H9 (cell line): ENCODE measurements around the gene SERPINE1. TPM values are rescaled to one million over a fixed set of nuclear protein-coding genes. Genes with fewer than 3 reads are reported as not detected.
A peak's percentile ranks its signal among the peaks of the same experiment; 100 is the strongest.

Experiments used
- DNase-seq: peaks from one replicate; pipeline ENCODE4 v3.0.0-alpha.2; 2017
- H2AFZ ChIP-seq: one replicate; pipeline ENCODE4 v1.6.1; 2013; ENCODE audit warnings: mild to moderate bottlenecking, low read length, control low read depth, moderate library complexity
- H2AK5ac ChIP-seq: 2 replicates; pipeline ENCODE4 v1.6.1; 2013; ENCODE audit warnings: low read length, control low read depth, mixed read lengths; ENCODE audit not compliant: insufficient read length
- H2BK120ac ChIP-seq: one replicate; pipeline ENCODE4 v1.6.1; 2013; ENCODE audit warnings: low read depth, mild to moderate bottlenecking, low read length, control low read depth, inconsistent platforms; ENCODE audit not compliant: poor library complexity, severe bottlenecking
- H2BK12ac ChIP-seq: 2 replicates; pipeline ENCODE4 v1.6.1; 2013; ENCODE audit warnings: low read length, control low read depth, mixed read lengths, low read depth; ENCODE audit not compliant: insufficient read length
- H2BK15ac ChIP-seq: 2 replicates; pipeline ENCODE4 v1.6.1; 2013; ENCODE audit warnings: low read depth, low read length, control low read depth
- H2BK20ac ChIP-seq: one replicate; pipeline ENCODE4 v1.6.1; 2013; ENCODE audit warnings: low read depth, mild to moderate bottlenecking, low read length, control low read depth, inconsistent platforms; ENCODE audit not compliant: poor library complexity, severe bottlenecking
- H2BK5ac ChIP-seq: 2 replicates; pipeline ENCODE4 v1.6.1; 2013; ENCODE audit warnings: low read length, control low read depth, mixed read lengths; ENCODE audit not compliant: insufficient read length
- H3K14ac ChIP-seq: 2 replicates; pipeline ENCODE4 v1.6.1; 2013; ENCODE audit warnings: low read length, control low read depth; ENCODE audit not compliant: insufficient read depth
- H3K18ac ChIP-seq: 2 replicates; pipeline ENCODE4 v1.6.1; 2013; ENCODE audit warnings: low read depth, mild to moderate bottlenecking, mixed read lengths, low read length, control low read depth; ENCODE audit not compliant: insufficient read length
- H3K23ac ChIP-seq: 2 replicates; pipeline ENCODE4 v1.6.1; 2013; ENCODE audit warnings: low read length, control low read depth, mixed read lengths, low read depth; ENCODE audit not compliant: insufficient read length
- H3K23me2 ChIP-seq: 2 replicates; pipeline ENCODE4 v1.6.1; 2013; ENCODE audit warnings: low read depth, mild to moderate bottlenecking, mixed read lengths, low read length, control low read depth; ENCODE audit not compliant: insufficient read length, poor library complexity, severe bottlenecking
- H3K27ac ChIP-seq: 2 replicates; pipeline ENCODE4 v1.5.1; 2013; ENCODE audit warnings: low read length, control low read depth, mixed read lengths, low read depth; ENCODE audit not compliant: insufficient read length
- H3K27me3 ChIP-seq: 2 replicates; pipeline ENCODE4 v1.6.1; 2013; ENCODE audit warnings: low read length, control low read depth, inconsistent platforms; ENCODE audit not compliant: insufficient read depth
- H3K4ac ChIP-seq: 2 replicates; pipeline ENCODE4 v1.6.1; 2013; ENCODE audit warnings: low read depth, mild to moderate bottlenecking, control low read depth, inconsistent platforms, low read length, moderate library complexity
- H3K4me1 ChIP-seq: 2 replicates; pipeline ENCODE4 v1.6.1; 2013; ENCODE audit warnings: low read length, control low read depth, inconsistent platforms; ENCODE audit not compliant: insufficient read depth
- H3K4me2 ChIP-seq: 2 replicates; pipeline ENCODE4 v1.6.1; 2013; ENCODE audit warnings: low read length, control low read depth, mixed read lengths; ENCODE audit not compliant: insufficient read length, insufficient read depth
- H3K56ac ChIP-seq: 2 replicates; pipeline ENCODE4 v1.6.1; 2013; ENCODE audit warnings: low read depth, mild to moderate bottlenecking, mixed read lengths, low read length, control low read depth; ENCODE audit not compliant: insufficient read length
- H3K79me1 ChIP-seq: 2 replicates; pipeline ENCODE4 v1.6.1; 2013; ENCODE audit warnings: low read depth, mild to moderate bottlenecking, moderate library complexity, low read length, control low read depth, inconsistent platforms; ENCODE audit not compliant: insufficient read depth, poor library complexity, severe bottlenecking
- H3K79me2 ChIP-seq: 2 replicates; pipeline ENCODE4 v1.6.1; 2013; ENCODE audit warnings: low read length, control low read depth, inconsistent platforms; ENCODE audit not compliant: insufficient read depth
- H3K9ac ChIP-seq: 2 replicates; pipeline ENCODE4 v1.6.1; 2013; ENCODE audit warnings: low read length, control low read depth, mixed read lengths; ENCODE audit not compliant: insufficient read length; ENCODE audit errors: extremely low read depth
- H3K9me3 ChIP-seq: one replicate; pipeline ENCODE4 v1.6.1; 2013; ENCODE audit warnings: low read depth, low read length, inconsistent platforms; ENCODE audit not compliant: control insufficient read depth
- H3T11ph ChIP-seq: one replicate; pipeline ENCODE4 v1.6.1; 2013; ENCODE audit warnings: mild to moderate bottlenecking, low read length, control low read depth, inconsistent platforms
- H4K20me1 ChIP-seq: one replicate; pipeline ENCODE4 v1.6.1; 2013; ENCODE audit not compliant: control insufficient read depth, insufficient read length, insufficient read depth
- H4K5ac ChIP-seq: 2 replicates; pipeline ENCODE4 v1.6.1; 2013; ENCODE audit warnings: low read depth, mild to moderate bottlenecking, mixed read lengths, low read length, control low read depth; ENCODE audit not compliant: insufficient read length
- H4K8ac ChIP-seq: replicated peaks from 2 replicates; pipeline ENCODE4 v1.6.1; 2013; ENCODE audit warnings: low read length, control low read depth, mixed read lengths, low read depth; ENCODE audit not compliant: insufficient read length
- H4K91ac ChIP-seq: 2 replicates; pipeline ENCODE4 v1.6.1; 2013; ENCODE audit warnings: low read depth, mild to moderate bottlenecking, moderate library complexity, mixed read lengths, low read length, control low read depth; ENCODE audit not compliant: insufficient read length
- H3K27ac Mint-ChIP-seq, 3 experiments: 2 replicates in 2 of 3; 3 replicates in 1 of 3; pipeline ENCODE4 v1.8.0; 2020 to 2021; ENCODE audit warnings: mixed read lengths in 3 of 3, mild to moderate bottlenecking in 1 of 3, moderate library complexity in 1 of 3
- H3K27me3 Mint-ChIP-seq: 2 replicates; pipeline ENCODE4 v1.8.0; 2021; ENCODE audit warnings: low read depth, mild to moderate bottlenecking, moderate library complexity, mixed read lengths
- H3K36me3 Mint-ChIP-seq, 3 experiments: 2 replicates in 2 of 3; 3 replicates in 1 of 3; pipeline ENCODE4 v1.8.0; 2020 to 2021; ENCODE audit warnings: low read depth in 3 of 3, mixed read lengths in 3 of 3; ENCODE audit not compliant: insufficient read depth in 1 of 3
- H3K4me1 Mint-ChIP-seq, 2 experiments: 2 replicates each; pipeline ENCODE4 v1.8.0; 2020; ENCODE audit warnings: mixed read lengths in 2 of 2
- H3K4me3 Mint-ChIP-seq, 2 experiments: 2 replicates in 1 of 2; 3 replicates in 1 of 2; pipeline ENCODE4 v1.8.0; 2020 to 2021; ENCODE audit warnings: mild to moderate bottlenecking in 2 of 2, mixed read lengths in 2 of 2, moderate library complexity in 1 of 2
- H3K9me3 Mint-ChIP-seq, 2 experiments: 2 replicates in 1 of 2; 3 replicates in 1 of 2; pipeline ENCODE4 v1.8.0; 2020; ENCODE audit warnings: mild to moderate bottlenecking in 2 of 2, mixed read lengths in 2 of 2, moderate library complexity in 1 of 2
- WGBS: extraction: QIAGEN DNeasy Blood & Tissue Kit; methylation state at CpG from one replicate; pipeline ENCODE4 v1.1.7; 2013; ENCODE audit warnings: missing lambda C conversion rate, low lambda C conversion rate, mixed read lengths; ENCODE audit not compliant: insufficient read length; ENCODE audit errors: extremely low coverage; 5-methylcytosine and 5-hydroxymethylcytosine counted together
- total RNA-seq: library from RNA; stranded (reverse); gene quantifications from 2 replicates; pipeline ENCODE4 v1.2.1, GENCODE V29; 2021
- TF ChIP-seq, protein P1 (sequence below): fragments of 200-600 bp; sonication (generic); conservative IDR thresholded peaks from 3 replicates; pipeline ENCODE4 v1.8.0; 2021; ENCODE audit warnings: antibody characterized with exemption, mild to moderate bottlenecking

SERPINE1 gene
- total RNA-seq, 1 experiment from 2014 or later = 11.5 TPM

DNA sequence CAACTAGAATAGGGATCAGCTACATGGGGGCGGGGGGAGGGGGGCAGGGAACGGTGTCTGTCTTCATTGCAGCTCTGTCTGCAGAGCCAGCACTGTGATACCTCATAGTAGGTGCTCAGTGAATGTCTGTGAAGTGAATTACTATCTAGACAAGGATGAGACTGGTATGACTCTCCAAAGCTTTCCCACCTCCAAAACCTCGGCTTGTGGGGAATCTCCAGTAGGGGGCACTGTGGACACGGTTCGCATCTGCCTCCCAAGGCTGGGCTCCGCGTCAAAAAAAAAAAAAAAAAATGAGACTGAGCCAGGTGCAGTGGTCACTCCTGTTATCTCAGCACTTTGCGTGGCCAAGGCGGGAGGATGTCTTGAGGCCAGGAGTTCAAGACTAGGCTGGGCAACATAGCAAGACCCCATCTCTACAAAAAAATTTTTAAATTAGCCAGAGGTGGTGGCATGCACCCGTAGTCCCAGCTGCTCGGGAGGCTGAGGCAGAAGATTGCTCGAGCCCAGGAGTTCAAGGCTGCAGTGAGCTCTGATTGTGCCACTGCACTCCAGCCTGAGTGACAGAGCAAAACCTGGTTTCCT is 32.0 kb upstream of the SERPINE1 start:
- Histone ChIP-seq H2BK20ac (no peak overlapping the region), H3T11ph (no peak overlapping the region), H3K4ac (no peak overlapping the region), H4K8ac (no peak overlapping the region), H3K23ac (no peak overlapping the region), H2BK5ac (no peak overlapping the region), H3K79me2 (no peaks in the 10 kb centered on the region), H2AFZ (no peak overlapping the region), H3K27ac (no peak overlapping the region), H2BK12ac (no peak overlapping the region), H3K27me3 (no peaks in the 10 kb centered on the region), H3K4me1 (peaks cover 4% of the 10 kb centered on the region; the same call in 1 of the 2 replicates), H3K79me1 (no peaks in the 10 kb centered on the region), H3K14ac (no peak overlapping the region), H2BK120ac (no peak overlapping the region), H4K20me1 (no peaks in the 10 kb centered on the region), H3K4me2 (no peak overlapping the region), H3K9me3 (no peaks in the 10 kb centered on the region), H3K18ac (no peak overlapping the region), H2AK5ac (no peak overlapping the region), H4K91ac (no peak overlapping the region), H3K23me2 (no peaks in the 10 kb centered on the region), H3K9ac (no peak overlapping the region), H3K56ac (no peak overlapping the region), H2BK15ac (no peak overlapping the region), H4K5ac (no peak overlapping the region)
- TF ChIP-seq, protein P1, sequence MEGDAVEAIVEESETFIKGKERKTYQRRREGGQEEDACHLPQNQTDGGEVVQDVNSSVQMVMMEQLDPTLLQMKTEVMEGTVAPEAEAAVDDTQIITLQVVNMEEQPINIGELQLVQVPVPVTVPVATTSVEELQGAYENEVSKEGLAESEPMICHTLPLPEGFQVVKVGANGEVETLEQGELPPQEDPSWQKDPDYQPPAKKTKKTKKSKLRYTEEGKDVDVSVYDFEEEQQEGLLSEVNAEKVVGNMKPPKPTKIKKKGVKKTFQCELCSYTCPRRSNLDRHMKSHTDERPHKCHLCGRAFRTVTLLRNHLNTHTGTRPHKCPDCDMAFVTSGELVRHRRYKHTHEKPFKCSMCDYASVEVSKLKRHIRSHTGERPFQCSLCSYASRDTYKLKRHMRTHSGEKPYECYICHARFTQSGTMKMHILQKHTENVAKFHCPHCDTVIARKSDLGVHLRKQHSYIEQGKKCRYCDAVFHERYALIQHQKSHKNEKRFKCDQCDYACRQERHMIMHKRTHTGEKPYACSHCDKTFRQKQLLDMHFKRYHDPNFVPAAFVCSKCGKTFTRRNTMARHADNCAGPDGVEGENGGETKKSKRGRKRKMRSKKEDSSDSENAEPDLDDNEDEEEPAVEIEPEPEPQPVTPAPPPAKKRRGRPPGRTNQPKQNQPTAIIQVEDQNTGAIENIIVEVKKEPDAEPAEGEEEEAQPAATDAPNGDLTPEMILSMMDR = peak; percentile 86
- H3K9me3 Mint-ChIP-seq = peaks cover 9% of the 10 kb centered on the region in 2 experiments
- H3K27ac Mint-ChIP-seq = peak overlapping the region in 1 of 3 experiments; percentile 52; a peak in 1 of 7 replicates
- H3K36me3 Mint-ChIP-seq = peaks cover 14 to 21% (median 17%) of the 10 kb centered on the region in 3 experiments; a peak in 6 of 7 replicates
- no CpG with 5 or more reads among the region's 12 CpGs for WGBS
- peak; percentile 72 for DNase-seq
- peaks cover 2% of the 10 kb centered on the region; the same call in 1 of the 2 replicates for H3K27me3 Mint-ChIP-seq
- H3K4me1 Mint-ChIP-seq = peaks cover 26 to 28% of the 10 kb centered on the region in 2 experiments
- H3K4me3 Mint-ChIP-seq = 0 out of 5 replicates have a peak overlapping the region, but pooled peaks of 1 of the 2 experiments have one; percentile 3
